Measurements from ENCODE around the gene SAMD13.
"Not testable (repeated sequence)": the region's sequence is repeated elsewhere in the genome, so short reads cannot be mapped to it uniquely, and the experiment has no call there.

Gene SAMD13

DNA sequence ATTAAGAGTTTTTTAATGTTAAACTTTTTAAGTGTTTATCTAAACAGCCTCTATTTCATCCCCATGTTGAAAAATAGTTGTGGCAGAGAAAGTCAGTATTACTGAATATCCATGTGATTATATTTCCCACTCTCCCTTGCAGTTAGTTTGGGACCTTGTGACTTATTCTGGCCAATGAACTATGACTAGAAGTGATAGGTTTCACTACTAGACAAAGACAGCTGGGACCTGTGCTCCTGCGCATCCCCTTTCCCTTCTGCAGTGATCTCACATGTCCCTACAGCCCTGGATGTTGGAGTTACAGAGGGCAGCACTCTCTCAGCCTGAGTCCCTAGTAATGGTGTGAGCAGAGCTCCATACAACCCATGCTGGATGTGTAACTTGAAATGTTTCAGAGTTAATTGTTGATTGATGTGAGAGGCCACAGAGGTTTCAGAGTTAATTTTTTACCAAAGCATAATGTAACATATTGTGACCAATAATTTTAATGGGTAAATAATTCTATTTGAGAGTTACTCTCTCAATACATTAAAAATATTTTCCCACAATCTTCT, 18.7 kb upstream of the SAMD13 start:
- FAIRE-seq = no peak
- no peak for DNase-seq (ENCODE audit: insufficient read length, low spot score)

GRCh38 chr1:84283381-84283780, 18.1 kb upstream of the SAMD13 start:
- FAIRE-seq (no peak), DNase-seq (ENCODE audit: insufficient read length, low spot score) (no peak)

GRCh38 chr1:84286071-84286470, 15.4 kb upstream of the SAMD13 start:
- FAIRE-seq = no peak
- DNase-seq (ENCODE audit: insufficient read length, low spot score) = no peak

GRCh38 chr1:84287389-84287788, 14.1 kb upstream of the SAMD13 start:
- FAIRE-seq; DNase-seq (ENCODE audit: insufficient read length, low spot score): not testable (repeated sequence)

GRCh38 chr1:84289169-84289785, 12.2 kb upstream of the SAMD13 start:
- FAIRE-seq (no peak), DNase-seq (ENCODE audit: insufficient read length, low spot score) (no peak)

DNA sequence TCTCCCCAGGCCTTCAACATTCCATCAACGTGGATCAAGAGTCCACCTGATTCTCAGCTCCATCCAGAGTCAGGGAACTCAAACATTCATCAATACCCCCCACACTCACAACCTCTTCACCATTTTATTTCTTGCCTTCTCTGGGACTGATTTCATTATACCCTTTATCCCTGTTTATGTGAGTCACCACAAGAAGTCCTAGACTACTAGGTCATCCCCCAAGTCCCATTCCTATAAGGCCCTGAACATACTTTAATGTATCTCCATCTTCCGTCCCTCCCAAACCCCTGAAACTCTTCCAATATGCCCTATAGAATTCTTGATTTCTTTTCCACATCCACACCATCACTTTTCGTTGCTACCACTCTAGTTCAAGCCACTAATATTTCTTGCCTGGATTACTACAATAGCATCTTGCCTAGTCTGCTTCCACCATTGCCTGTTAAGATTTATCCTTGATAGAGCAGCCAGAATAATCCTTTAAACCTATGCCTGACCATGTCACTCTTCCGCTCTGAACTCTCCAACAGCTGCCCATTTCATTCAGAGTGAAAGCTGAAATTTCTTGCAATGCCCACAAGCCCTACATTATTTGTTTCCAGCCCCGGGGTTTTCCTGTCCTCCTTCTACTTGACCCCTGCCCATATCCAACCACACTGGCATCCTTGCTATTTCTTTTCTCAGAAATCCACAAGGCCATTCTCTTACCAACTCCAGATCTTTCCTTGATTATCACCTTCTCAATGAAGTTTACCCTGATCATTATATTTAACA, 9.4 kb upstream of the SAMD13 start:
- FAIRE-seq = no peak
- no peak for DNase-seq (ENCODE audit: insufficient read length, low spot score)

- FAIRE-seq (no peak), DNase-seq (ENCODE audit: insufficient read length, low spot score) (no peak)
Observed at GRCh38 chr1:84293766-84294165, 7.7 kb upstream of the SAMD13 start.

GRCh38 chr1:84294751-84295150, 6.8 kb upstream of the SAMD13 start:
- FAIRE-seq (no peak), DNase-seq (ENCODE audit: insufficient read length, low spot score) (no peak)

- DNase-seq (ENCODE audit: insufficient read length, low spot score) (no peak), FAIRE-seq (no peak)
Observed at GRCh38 chr1:84297546-84298244, 3.8 kb upstream of the SAMD13 start.

DNA sequence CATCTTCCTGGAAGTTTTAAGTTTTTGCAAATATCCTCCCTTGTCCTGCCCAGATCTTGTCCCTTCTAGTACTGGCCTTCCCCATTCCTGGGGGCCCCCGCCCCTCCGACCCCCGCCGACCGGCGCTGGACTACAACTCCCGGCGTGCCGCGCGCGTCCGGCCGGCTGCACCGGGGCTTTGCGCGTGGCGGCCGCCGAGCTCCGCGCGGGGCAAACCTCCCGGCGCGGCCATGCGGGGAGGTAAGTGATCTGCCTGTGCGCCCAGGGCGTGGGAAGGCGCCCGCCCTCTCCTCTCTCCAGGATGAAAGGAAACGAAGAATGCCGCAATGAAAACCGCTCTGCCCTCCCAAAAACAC, 3.2 kb upstream of the SAMD13 start:
- FAIRE-seq (no peak), DNase-seq (ENCODE audit: insufficient read length, low spot score) (peak; percentile 32)

DNA sequence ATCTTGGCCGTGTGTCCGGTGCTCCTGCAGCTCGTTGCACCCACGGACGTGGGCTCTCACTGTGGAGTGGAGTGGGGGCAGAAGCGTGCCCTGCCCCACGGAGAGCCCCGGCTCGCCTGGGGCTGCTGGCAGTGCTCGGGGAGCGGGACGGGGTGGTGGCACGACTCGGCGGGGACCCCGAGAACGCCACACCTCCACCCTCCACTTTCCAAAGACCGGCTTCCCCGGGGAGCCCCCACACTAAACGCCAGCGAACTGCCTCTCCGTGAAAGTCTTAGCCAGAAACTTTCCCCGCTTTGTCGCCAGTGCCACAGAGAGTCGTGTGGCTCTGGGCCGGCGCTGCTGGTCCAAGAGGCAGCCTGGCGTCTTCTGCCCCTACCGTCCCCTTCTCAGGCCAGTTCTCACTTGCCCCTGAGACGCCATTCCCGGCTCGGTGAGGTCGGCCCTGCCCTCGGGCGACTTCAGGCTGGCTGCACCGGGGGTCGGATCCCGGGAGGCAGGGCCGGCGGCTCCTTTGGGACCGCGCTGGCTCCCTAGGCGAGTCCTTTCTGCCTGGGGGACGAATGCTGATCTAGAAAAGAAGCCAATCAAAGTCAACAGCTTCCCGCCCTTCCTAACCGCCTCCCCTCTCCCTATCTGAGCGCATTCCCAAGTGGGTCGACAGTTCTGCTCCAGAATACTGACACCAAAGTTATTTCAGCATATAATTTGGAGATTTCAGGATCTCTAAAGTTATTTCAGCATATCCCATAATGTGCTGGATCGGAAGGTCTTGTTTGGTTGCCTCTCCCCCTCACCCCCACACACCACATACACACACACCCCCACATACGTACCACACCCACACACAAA, 2.6 kb upstream of the SAMD13 start:
- peak; percentile 40 for DNase-seq (ENCODE audit: insufficient read length, low spot score)
- FAIRE-seq = no peak

DNA sequence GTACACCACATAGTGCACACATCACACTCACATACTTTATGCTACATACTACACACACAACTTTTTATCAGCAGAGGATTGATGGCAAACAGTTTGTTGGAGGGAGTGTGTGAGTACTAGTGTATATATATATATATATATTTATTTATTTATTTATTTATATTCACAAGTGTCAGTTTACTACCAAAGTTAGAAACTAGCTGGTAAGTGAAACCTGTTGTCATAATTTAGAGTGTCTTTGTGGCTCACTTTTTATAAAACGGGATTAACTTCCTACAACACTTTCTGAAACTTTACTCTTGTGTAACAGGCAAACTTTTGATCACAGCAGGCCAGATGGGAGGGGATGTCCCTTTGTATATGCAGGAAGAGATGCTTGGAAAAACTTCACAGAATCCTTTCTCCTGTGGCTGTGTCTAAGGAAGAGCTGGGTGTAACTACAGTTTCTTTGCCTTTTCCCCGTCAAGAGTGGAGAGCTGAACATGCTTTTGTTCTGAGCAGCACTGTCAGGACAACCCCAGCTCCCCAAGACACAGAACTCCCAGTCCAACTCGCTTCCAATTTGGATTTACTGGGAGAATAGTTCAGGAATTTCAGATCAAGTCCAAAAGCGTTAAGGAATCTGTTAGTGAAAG, 1.9 kb upstream of the SAMD13 start:
- DNase-seq (ENCODE audit: insufficient read length, low spot score) (no peak), FAIRE-seq (no peak)

- FAIRE-seq (no peak), DNase-seq (ENCODE audit: insufficient read length, low spot score) (no peak)
Observed at GRCh38 chr1:84300501-84300900, 1.0 kb upstream of the SAMD13 start.

- no peak for FAIRE-seq
- DNase-seq (ENCODE audit: insufficient read length, low spot score) = no peak
Observed at GRCh38 chr1:84301785-84302385, 377 bp downstream of the SAMD13 start.

DNA sequence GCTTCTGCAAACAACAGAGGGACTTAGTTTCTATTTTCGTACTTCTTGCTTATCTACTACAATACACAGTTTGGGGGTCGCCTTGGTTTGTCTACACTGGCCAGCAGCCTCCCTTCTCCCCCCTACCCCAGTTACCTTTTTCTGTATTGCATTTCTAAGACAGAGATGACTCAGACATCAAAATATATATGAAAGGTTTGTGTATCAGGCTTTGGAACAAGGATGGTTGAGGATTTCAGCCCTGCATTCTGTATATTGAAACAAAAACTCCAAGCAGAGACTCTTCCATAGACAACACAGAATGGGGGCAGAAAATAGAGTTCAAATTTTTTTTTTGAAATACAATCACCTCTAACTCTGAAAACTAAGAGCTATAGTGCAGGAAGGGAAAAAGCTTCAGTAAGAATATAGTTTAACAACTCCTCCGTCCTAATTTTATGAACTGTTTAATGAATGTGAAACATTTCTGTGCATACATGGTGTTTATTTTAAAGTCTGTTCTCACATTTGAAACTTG, 1.9 kb downstream of the SAMD13 start:
- no peak for FAIRE-seq
- no peak for DNase-seq (ENCODE audit: insufficient read length, low spot score)

GRCh38 chr1:84307398-84307797, 5.9 kb downstream of the SAMD13 start:
- DNase-seq (ENCODE audit: insufficient read length, low spot score) (no peak), FAIRE-seq (no peak)

DNA sequence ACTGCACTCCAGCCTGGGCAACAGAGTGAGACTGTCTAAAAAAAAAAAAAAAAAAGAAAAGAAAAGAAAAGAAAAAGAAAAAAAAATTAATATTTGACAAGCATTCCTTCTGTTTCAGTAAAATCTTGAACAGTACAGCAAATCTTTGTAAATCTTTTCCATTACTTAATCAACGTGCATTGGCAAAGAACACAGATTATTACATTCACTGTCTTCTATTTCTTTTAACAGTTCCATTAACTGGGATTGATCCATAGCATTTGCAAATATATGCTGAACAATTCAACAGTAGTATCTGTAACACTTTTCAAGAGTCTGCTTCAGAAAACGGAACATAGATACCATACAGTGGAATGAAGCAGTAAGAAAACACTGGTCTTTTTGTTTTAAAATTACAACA, 9.8 kb downstream of the SAMD13 start:
- no peak for FAIRE-seq
- DNase-seq (ENCODE audit: insufficient read length, low spot score) = no peak

GRCh38 chr1:84319662-84320061, 18.2 kb downstream of the SAMD13 start:
- FAIRE-seq (no peak), DNase-seq (ENCODE audit: insufficient read length, low spot score) (no peak)

DNA sequence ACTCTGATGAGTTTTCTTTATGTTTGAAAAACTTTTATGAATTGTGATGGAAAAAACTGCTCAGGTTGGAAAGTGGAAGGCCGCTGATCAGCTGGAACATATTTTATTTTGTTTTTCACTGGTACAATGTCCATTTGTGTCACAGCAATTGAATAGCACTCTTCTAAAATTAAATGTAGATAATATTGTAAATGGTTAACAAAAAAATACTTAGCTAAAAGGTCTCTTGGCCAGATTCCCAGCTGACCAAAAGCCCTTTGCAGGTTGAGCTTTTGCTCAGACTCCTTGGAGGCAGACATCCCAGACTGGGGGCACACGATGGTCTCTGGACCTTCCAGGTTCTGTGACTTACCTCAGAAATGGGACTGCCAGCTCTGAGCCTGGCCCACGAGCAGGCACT, 26.3 kb downstream of the SAMD13 start:
- DNase-seq (ENCODE audit: insufficient read length, low spot score) = no peak
- no peak for FAIRE-seq

Data from GM19239 (cell line).